Dermis blood vessel endothelial cell (primary cell): ENCODE data around the gene CADPS2. TPM values are rescaled to one million over a fixed set of nuclear protein-coding genes. Genes with fewer than 3 reads are reported as not detected.
A peak's percentile ranks its signal among the peaks of the same experiment; 100 is the strongest.
"Not testable (repeated sequence)": the region's sequence is repeated elsewhere in the genome, so short reads cannot be mapped to it uniquely, and the experiment has no call there.

ENCODE experiments used
- DNase-seq: peaks from one replicate; pipeline ENCODE4 v3.0.0; 2010
- total RNA-seq: library from RNA; depleted of rRNA; stranded (reverse); fragments of >200 nt; gene quantifications from 2 replicates; pipeline ENCODE4 v1.2.3, GENCODE V29; 2014

The CADPS2 gene
- total RNA-seq, 1 donor from 2014 or later = 83.7 TPM

DNA sequence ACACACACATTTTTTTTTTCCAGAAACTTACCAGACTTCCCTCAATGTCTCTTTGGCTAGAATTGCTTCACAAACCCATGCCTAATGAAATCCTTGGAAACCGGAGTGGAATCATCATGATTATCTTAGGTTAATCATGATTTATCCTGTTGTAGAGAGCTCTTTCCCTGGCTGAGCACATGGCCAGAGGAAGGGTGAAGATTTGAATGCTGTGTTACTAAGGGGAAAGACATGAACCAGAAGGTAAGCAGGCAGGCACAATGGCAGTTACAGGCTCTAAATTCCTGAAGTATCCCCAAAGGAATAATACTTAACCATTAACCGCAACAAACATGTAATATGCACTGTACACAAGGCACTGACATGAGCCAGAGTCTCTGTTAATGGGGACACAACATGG, 179.4 kb downstream of the CADPS2 start:
- DNase-seq = no peak

DNA sequence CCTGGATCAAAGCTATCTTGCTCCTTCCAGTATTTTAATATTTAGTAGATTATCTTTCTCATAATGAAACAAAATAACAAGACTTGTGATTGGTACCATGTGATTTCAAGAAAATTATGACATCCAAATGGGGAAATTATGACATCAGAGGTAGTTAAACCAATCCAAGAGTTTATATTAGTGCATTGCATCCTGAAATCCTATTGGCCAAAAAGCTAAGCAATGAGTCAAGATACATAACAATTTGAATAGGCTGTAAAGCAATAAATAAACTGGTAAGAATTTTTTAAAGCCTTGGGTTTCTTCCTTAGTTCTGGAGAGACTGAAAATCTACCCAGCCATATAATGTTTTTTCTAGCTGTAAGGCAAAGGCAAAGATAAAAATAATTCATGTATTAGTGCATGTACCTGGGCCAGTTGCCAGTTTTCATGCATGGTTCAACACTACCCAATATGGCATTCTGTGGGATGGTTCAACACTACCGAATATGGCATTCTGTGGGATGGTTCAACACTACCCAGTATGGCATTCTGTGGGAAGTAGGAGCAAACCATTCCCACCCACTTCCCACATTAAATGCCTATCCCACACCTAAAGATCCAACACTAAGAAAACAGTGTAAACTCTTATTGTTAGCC, 183.3 kb downstream of the CADPS2 start, which contains the start of gene RNF148:
Gene RNF148 (minus strand): TSS at position 51 of the 639 bp plus-strand sequence. CDS start 172 bp downstream, outside the sequence.
- DNase-seq = no peak

DNA sequence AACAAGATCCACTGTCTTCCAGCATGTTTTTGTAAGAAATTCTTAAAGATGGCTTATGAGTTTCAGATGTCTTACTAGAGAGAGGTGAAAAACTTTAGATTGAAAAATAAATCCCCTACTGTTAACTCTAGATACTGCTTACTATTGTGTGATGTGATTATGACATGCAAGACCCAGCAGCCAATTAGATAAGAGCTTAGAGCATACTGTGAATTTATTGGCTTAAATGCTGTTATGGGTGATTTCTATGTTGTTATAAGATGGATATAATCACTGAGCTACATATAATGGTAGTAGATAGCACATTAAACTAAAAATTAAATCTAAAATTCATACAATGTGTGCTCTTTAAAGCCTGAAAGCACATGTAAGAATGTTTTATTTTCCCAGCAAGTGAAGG, 187.2 kb downstream of the CADPS2 start, which contains the start of gene RNF133:
Gene RNF133 (minus strand): TSS at position 101 of the 400 bp plus-strand sequence. CDS start 199 bp downstream, outside the sequence.
- DNase-seq = no peak

DNA sequence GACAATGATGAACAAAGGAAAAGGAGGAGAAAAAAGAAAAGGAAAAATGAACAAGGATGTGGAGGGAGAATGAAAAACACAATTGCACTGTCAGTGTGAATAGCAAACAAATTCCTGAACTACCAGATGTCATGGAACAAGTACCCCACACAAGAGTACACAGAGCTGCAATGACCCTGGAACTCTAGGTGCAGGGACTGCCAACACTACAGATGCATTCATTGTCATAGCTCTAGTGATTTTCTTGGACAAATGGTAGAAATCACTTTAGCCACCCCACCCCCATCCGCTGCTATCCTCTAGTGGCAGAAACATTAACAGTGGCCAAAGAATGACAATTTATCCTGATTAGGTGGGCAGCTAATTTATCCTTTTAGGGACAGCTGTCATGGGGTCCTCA, 190.4 kb downstream of the CADPS2 start:
- DNase-seq = no peak

DNA sequence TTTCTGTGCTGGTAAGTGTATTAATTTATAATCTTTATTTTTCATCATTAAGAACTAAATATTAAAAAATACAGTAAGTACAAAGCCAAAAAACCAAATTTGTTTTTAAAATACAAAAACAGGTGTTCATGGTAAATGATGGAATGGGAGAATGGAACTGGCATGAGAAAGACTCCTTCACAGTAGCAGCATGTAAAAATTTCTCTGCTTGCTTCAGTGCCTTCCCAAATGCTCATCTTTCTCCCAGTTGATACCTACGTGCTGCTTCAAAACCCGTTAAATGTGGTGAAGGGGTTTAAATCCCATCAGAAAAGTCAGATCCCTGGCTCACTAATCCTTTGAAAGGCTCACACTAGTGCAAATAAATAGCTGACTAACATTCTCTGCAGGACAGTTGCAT, 191.6 kb downstream of the CADPS2 start:
- DNase-seq = no peak

DNA sequence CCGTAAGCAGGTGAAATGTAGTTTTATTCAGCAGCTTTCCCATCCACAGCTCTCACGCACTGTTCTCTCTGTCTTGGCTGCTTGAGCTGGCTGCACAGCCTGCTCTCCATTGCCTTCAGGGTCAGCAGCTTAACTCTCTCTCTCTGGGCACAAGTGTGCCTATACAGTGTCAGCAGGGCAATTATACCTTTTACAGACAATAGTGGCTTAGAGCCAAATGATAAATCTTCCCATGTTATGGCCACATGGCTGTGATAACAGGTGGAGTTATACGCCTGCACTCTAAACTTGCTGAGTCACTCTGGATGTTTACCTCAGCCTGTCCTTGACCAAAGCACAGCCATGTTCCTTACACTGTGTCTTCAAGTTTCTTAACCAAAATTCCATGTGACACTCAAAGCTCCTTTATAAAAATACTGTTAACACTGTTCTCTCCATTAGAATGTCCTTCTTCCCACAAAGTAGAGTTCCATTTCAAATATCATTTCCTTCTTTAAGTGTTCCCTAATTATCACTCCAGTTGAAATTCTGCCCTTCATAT, 193.4 kb downstream of the CADPS2 start:
- DNase-seq = peak; percentile 12

DNA sequence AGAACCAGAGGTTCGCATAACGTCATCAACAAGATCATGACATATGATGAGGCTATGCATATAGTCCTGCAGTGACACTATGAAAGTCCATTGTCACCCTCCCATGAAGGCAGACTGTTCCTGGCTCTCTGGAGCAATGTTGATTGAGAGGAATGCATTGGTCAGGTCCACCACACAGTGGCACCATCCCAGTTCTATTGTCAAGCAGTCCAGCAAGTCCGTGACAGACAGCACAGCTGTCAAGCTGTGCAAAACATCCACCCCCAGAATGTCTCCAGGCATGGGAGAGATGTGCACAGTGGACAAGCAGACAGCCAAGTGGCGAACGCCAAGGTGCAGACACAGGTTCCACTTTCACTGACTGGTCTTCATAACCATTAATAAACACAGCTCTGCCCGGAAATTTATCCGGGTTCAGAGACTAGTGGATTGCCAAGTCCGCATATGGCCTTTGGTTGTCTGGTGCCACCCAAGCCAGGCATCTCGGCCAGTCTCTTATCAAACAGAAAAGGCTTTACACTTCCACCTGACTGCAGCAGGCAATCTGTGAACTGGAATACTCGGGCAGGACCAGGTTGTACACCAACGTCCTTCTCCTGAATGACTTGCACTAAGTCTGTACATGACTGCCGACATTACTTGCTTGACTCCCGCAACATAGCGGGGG, 194.6 kb downstream of the CADPS2 start:
- no peak for DNase-seq

DNA sequence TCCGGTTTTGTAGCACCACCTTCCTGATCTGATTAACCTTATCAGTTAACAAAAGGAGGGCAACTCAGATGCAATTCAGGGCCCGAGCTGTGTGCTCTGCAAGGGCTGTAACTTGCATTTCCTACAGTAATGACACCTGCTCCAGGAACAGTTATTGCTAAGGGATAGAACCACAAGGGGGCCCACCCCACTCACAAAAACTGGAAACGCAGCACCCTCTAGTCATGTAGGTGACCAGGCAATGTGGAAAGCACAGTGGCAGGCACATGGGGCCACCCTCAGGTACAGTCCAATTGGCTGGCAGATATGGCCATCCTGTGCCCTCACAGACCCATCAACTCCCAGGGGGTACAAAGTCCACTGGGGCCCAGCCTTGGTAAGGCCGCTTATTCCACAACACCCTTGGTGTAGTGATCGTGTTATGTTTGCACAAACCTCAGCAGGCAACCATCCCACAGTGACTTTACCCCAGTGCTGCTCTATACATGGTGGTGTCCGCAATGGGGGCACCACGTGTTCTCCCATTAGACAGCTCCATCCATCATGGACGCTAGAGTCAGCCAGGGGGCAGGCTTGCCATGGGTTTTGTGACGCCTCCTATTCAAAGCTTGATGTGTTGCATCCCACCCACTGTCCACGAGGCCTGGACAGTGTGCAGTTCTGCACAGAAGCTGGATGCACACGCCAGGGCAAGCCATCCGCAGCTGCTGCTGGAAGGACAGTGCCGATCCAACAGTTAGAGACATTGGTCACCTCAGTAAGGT, 196.7 kb downstream of the CADPS2 start:
- DNase-seq = no peak

DNA sequence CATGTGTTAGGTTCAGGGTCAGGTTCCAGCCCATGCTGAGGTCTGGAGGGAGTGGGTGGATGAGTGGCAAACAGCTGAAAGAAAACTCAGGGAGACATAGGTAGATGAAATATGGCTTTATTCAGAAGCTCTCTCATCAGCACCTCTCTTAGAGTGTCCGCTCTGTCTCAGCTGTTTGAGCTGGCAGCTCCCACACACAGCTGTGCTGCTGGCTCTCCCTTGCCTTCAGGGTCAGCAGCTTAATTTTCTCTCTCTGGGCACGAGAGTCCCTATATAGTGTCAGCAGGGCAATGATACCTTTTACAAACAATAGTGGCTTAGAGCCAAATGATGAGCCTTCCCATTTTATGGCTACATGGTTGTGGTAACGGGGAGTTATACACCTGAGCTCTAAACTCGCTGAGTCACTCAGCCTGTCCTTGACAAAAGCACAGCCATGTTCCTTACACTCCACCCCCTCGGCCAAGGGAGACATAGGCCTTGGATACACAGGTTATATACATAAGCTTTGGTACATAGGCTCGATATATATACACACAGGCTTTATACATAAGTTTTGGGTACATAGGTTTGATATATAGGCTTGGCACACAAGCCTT, 197.8 kb downstream of the CADPS2 start:
- DNase-seq = no peak

DNA sequence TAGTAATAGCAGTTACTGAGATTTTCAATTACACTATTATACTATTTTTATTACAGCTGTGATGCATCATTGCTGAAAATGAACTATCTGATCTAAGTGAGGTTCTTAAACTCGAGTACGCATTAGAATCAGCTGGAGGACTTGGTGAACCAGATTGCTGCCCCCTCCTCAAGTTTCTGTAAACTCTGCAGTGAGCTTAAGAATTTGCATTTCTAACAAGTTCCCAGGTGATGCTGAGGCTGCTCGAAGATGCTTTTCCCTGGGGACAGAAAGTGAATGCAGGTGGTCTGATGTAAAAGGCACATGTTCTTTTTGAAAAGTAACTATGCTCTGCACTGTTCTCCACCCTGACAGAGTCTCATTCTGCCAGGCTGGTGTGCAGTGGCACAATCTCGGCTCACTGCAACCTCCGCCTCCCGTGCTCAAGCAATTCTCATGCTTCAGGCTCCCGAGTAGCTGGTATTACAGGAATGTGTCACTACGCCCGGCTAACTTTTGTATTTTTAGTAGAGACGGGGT, 199.8 kb downstream of the CADPS2 start:
- no peak for DNase-seq

DNA sequence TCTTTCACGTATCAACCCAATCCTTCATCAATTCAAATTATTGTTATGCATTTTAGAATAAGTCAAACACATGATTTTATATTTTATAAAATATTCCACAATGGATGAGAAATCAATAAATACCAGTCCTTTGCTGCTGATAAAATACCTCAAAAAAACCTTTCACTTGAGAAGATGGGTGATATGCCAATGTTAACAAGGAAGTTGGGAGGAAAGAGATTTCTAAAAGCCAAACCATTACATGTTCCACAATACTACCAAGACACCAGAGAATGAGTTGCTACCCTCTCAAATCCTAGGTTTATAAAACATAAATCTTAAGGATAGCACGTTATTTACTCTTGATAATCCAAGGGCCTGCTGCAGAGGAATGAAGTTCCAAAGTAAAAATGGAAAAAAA, 201.8 kb downstream of the CADPS2 start:
- no peak for DNase-seq

DNA sequence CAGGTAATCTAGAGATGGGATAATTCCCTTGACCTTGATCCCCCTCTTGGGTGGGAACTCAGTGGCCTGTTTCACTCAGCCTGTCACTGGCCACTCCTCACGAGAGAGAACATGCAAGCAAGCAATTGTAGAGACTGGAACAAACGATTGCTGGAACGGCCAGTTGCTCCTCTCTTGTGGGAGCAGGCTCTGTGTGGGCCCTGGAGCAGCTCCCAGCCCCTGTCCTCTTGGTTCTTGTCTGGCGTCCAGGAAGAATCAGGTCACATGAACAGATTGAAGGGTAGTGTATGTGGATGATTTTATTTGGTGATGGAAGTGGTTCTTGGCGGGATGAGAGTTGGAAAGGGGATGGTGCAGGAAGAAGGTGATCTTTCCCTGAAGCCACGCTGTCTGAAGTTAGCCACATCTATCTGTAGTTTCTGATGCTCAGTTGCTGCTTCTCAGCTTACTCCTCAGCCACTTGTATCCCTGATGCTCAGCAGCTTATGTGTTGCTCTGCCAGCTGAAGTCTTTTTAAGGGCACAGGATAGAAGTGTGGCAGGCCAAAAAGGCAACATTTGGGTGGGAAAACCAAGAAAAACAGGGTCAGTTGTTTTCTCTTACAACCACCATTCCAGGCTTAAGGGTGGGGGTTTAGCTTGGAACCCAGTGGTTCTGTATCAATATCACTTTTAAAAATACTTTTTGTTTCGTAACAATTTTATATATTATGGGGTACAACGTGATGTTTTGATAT, 203.3 kb downstream of the CADPS2 start:
- DNase-seq = no peak

DNA sequence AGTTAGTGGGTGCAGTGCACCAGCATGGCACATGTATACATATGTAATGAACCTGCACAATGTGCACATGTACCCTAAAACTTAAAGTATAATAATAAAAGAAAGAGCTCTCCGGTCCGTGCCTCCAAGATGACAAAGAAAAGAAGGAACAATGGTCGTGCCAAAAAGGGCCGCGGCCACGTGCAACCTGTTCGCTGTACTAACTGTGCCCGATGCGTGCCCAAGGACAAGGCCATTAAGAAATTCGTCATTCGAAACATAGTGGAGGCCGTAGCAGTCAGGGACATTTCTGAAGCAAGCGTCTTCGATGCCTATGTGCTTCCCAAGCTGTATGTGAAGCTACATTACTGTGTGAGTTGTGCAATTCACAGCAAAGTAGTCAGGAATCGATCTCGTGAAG, 205.1 kb downstream of the CADPS2 start:
- DNase-seq = not testable (repeated sequence)

DNA sequence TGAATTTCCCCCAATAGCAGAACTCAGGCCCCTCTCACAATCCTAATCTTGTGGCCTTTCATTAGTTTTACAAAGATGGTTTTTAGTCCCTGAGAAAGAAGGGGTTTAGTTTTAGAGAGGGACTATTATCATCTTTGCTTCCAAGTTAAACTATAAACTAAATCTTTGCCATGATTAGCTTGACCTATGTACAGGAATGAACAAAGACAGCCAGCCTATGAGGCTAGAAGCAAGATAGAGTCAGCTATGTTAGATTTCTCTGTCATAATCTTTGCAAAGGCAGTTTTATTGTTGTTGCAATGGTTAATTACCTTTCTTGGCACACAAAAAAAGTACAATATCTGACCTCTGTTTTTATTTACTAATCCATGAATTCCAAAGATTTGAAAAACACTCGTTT, 206.4 kb downstream of the CADPS2 start:
- DNase-seq = no peak

DNA sequence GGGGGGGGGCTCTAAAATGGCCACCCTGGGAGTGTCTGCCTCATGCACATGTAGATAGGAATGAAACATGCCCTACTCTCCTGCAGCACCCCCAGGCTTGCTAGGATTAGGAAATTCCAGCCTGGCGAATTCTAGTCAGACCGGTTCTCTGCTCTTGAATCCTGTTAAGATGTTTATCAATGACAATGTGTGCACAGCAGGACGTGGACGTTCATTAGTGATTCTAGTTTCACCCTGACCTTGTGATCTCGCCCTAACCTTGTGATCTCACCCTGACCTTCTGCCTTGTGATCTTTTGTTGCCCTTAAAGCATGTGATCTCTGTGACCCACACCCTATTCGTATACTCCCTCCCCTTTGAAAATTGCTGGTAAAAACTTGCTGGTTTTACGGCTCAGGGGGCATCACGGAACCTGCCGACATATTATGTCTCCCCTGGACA, 207.0 kb downstream of the CADPS2 start:
- not testable (repeated sequence) for DNase-seq

DNA sequence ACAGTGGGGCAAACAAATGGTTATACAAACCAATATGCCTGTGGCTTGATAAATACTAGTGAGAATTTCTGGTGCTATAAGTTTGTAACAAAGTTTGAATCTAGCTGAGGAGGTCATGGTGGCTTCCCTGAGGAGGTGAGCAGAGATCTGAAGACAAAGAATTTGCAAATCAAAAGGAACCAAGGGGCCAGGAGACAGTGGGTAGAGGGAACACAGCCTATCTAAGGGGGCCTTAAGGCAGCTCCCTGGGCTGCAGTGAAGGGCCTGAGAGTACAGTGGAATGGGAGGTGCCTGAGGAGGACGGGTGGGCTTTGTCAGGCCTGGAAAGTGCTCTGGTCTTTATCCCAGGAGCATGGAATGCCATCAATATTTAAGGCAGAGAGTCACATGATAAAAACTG, 209.1 kb downstream of the CADPS2 start:
- DNase-seq = no peak

DNA sequence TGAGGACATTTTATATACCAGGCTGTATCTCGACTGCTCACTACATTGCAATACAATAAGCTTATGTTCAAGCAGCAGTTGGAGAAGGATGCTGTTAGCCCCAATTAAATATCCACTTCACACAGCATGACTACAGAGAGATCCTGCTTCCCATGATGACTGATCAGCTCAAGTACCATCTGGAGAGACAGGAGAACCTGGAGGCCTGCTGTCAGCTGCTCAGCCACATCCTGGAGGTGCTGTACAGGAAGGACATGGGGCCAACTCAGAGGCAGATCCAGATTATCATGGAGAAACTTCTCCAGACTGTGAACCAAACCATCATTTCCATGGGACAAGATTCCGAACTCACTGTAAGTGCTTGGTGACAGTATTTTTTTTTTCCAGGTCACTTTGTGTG, 209.8 kb downstream of the CADPS2 start:
- DNase-seq = peak; percentile 41

DNA sequence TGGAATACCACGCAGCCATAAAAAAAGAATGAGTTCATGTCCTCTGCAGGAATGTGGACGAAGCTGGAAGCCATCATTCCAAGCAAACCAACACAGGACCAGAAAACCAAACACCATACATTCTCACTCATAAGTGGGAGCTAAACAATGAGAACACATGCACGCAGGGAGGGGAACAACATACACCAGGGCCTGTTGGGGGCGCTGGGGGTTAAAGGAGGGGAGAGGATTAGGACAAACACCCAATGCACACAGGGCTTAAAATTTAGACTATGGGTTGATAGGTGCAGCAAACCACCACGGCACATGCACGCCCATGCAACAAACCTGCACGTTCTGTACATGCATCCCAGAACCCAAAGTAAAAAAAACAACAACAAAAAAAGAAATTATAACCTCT, 210.6 kb downstream of the CADPS2 start:
- no peak for DNase-seq

DNA sequence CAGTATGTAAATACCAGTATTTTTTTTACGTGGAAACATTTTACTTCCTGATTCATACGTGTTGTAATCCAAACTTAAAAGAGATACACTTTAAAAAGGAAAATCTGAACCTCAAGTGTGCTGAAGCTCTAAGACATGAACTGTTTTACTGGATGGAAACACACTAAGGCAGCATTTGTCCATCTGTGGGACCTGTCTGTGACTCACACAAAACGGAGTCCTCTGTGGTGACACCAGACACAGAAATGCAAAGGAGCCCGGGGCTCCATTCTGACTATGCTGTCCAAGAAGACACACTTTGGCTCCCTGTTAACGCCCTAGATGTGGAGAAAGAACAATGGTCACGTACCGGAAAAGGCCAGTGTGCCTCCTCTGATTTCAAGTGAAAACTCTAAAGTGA, 211.2 kb downstream of the CADPS2 start:
- DNase-seq = peak; percentile 20

DNA sequence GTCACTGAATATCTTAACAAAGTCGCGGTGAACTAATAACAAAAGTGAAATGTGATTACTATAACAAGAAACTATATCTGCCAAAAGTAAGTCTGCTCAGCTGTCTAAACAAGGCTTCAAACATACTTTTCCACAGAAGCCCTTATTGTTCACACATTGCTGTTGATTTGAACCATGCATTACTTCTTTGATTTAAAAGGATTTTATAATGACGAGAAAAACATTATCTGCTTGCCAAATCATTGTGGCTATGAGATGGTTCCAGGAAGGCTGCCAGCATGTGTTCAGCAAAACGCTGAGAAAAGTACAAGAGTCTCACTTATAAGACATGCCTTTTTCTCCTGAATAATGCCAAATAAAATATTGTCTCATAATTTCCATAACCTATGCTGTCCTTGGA, 211.8 kb downstream of the CADPS2 start:
- DNase-seq = peak; percentile 60

DNA sequence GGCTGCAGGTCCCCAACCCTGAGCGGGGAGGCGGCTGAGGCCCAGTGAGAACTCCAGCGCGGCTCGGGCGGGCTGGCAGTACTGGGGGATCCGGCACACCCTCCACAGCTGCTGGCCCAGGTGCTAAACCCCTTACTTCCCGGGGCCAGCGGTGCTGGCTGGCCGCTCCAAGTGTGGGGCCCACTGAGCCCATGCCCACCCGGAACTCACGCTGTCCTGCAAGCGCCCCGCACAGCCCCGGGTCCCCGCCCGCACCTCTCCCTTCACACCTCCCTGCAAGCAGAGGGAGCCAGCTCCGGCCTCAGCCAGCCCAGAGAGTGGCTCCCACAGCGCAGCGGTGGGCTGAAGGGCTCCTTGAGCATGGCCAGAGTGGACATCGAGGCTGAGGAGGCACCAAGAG, 212.3 kb downstream of the CADPS2 start:
- DNase-seq = no peak

DNA sequence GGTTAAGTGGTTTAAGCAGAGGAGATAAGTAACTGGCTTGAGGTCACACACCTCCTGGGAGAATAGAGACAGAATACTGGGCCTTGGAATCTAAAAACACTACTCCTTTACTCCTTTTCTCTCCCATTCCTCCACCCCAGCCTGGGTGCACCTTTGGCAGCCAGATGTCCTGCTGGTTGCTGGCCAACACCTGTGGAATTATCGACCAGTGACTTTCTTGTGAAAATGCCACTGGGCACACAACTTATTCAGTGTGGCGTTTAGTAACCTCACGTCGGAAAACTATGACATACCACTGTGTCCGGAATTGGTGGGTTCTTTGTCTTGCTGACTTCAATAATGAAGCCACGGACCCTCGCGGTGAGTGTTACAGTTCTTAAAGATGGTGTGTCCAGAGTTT, 213.7 kb downstream of the CADPS2 start:
- no peak for DNase-seq
